ENCODE results near the gene NEIL1. TPM values are rescaled to one million over a fixed set of nuclear protein-coding genes. Genes with fewer than 3 reads are reported as not detected.

Gene NEIL1
- polyA plus RNA-seq, 1 of the 3 experiments (the other 2 are of a cell fraction) = 12.0 TPM

DNA sequence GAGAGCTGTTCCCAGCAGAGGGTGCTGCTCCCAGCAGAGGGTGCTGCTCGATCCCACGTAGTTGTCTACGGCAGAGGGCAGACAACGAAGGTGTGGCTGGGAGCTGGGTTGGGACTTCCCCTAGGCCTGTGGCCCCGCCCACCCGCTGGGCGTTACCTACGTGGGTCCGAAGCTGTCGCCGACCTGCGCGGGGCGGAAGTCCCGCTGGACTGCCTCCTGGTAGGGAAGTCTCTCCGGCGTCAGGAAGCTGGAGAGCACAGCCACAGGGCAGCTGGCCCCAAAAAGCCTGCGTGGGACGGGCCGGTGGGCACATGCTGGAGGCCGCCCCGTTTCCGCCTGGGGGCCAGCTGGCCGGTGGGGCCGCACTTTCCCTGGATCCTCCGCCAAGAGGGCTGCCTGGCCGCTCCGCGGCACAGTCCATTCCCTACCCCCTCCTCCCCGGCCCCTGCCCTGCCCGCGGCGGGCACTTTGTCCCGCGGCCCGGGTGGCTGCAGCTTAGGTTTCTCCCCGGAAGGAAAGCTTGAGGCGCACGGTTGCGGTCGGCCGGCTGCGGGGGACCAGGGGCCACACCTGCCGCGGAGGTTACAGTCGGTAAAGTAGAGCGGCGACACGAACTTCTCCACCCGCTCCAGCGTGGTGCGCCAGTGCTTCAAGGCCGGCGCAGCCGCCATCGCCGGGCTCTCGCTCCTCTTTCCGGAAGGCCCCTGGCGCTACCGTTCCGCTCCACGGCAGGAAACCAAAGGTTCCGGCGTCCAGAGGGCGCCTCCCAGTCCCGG is 21.3 kb downstream of the NEIL1 start, which contains the start of gene MAN2C1 (continued):
- no peak for TF ChIP-seq USF2 (IDR thresholded peaks at IDR 0.05; ENCODE audit: borderline replicate concordance, low read depth, low read length)
- peak; percentile 99 for TF ChIP-seq TAF1 (IDR thresholded peaks at IDR 0.05; ENCODE audit: borderline replicate concordance, low read depth, low read length)
- peak; percentile 47; the same call in 1 of the 2 replicates for TF ChIP-seq TEAD4 (IDR thresholded peaks at IDR 0.05; ENCODE audit: borderline replicate concordance, insufficient read depth)
- TF ChIP-seq GATA2 (CRISPR knock-in tag; IDR thresholded peaks at IDR 0.05) = no peak
- peak; percentile 74 for TF ChIP-seq SMC3 (IDR thresholded peaks at IDR 0.05; ENCODE audit: low read depth, low read length)
- peak; percentile 68 for TF ChIP-seq POLR2AphosphoS5 (IDR thresholded peaks at IDR 0.05; ENCODE audit: low read depth, low read length)
- TF ChIP-seq, protein P1, sequence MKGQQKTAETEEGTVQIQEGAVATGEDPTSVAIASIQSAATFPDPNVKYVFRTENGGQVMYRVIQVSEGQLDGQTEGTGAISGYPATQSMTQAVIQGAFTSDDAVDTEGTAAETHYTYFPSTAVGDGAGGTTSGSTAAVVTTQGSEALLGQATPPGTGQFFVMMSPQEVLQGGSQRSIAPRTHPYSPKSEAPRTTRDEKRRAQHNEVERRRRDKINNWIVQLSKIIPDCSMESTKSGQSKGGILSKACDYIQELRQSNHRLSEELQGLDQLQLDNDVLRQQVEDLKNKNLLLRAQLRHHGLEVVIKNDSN (IDR thresholded peaks at IDR 0.05; ENCODE audit: borderline replicate concordance, low read depth) = peak; percentile 44
- TF ChIP-seq MAX (IDR thresholded peaks at IDR 0.05; ENCODE audit: low read depth) = peak; percentile 69
- no peak for TF ChIP-seq FOSL2 (IDR thresholded peaks at IDR 0.05; ENCODE audit: borderline replicate concordance, low read depth)
- TF ChIP-seq EZH2phosphoT487 (IDR thresholded peaks at IDR 0.05; ENCODE audit: borderline replicate concordance, low read depth) = no peak
- TF ChIP-seq YY1 (IDR thresholded peaks at IDR 0.05; ENCODE audit: low read depth) = peak; percentile 89
- peak; percentile 37 for TF ChIP-seq TCF12 (IDR thresholded peaks at IDR 0.05)
- no peak for TF ChIP-seq JUND (IDR thresholded peaks at IDR 0.05)

DNA sequence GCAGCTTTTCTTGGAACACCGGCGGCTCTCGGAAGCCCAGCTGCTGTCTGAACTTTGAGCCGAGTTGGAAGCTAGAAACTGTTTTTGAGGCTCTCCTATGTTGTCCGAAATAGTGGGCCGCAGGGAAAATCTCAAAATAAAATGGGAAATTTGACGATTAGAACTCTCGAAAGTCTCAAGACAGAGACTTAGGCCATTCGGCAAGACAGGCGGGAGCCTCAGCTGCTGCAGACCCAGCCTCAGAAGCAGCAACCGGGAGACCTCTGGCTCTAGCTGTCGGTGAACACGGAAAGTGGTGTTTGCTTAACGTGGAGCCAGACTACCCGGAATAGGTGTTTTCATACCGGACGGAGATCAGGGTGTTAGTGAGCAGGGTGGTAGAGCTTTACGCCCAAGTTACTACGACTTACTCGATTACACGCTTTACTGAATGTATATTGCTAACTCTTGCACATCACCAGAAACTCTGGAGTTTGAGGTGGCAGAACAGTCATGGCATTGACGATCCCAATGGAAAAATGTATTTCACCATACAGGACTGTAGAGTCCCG is 21.9 kb downstream of the NEIL1 start:
- 11% methylated on average over 20 of the region's 23 CpGs for whole genome bisulfite sequencing (ENCODE audit: low lambda C conversion rate)
- Histone ChIP-seq H4K20me1 (ENCODE audit: insufficient read depth) (no peaks in the 10 kb centered on the region; the same call in 1 of the 2 replicates), H3F3A (replicated peaks; ENCODE audit: insufficient read depth) (peaks cover 10% of the 10 kb centered on the region), H3K4me2 (peak overlapping the region; percentile 92), H3K36me3 (replicated peaks in 1 of 2; ENCODE audit: control insufficient read depth in 1 of 2, insufficient read depth in 2 of 2, low read length in 1 of 2) (peaks cover 48 to 62% of the 10 kb centered on the region in 2 experiments), H3K79me2 (ENCODE audit: insufficient read depth) (peaks cover 46% of the 10 kb centered on the region), H2AFZ (ENCODE audit: low read depth) (peak overlapping the region; percentile 74; the same call in 1 of the 2 replicates), H3K9me3 (no peaks in the 10 kb centered on the region), H3K27ac (ENCODE audit: low read depth in 2 of 2, low read length in 1 of 2) (peak overlapping the region; percentile 90 to 92), H3K9ac (peak overlapping the region; percentile 96), H3K27me3 (ENCODE audit: insufficient read depth) (no peaks in the 10 kb centered on the region), H3K9me2 (no peaks in the 10 kb centered on the region), H3K4me1 (ENCODE audit: control insufficient read depth in 1 of 2, insufficient read depth in 2 of 2, low read depth in 1 of 2, low read length in 1 of 2) (peaks cover 5 to 16% of the 10 kb centered on the region in 2 experiments; a peak in 3 of 4 replicates), H3K4me3 (ENCODE audit: low read depth in 2 of 2, low read length in 1 of 2) (peak overlapping the region; percentile 73 to 92)
- ChIA-PET CTCF (interaction anchor here (1.0 to 3.5 kb wide), 19 partner anchors 10 to 333 kb away, joined by 3 to 29 read pairs (median 8); partner anchors contain the start of genes IMP3, NEIL1, PTPN9 and SIN3A), POLR2A (interaction anchor here (0.6 to 2.5 kb wide), 13 partner anchors 9 to 363 kb away, joined by 3 to 21 read pairs (median 6); partner anchors contain the start of genes COMMD4, IMP3, SIN3A and SNUPN)
- TF ChIP-seq, protein P2, sequence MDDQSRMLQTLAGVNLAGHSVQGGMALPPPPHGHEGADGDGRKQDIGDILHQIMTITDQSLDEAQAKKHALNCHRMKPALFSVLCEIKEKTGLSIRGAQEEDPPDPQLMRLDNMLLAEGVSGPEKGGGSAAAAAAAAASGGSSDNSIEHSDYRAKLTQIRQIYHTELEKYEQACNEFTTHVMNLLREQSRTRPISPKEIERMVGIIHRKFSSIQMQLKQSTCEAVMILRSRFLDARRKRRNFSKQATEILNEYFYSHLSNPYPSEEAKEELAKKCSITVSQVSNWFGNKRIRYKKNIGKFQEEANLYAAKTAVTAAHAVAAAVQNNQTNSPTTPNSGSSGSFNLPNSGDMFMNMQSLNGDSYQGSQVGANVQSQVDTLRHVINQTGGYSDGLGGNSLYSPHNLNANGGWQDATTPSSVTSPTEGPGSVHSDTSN (IDR thresholded peaks at IDR 0.05) = no peak
- TF ChIP-seq JUND (IDR thresholded peaks at IDR 0.05) (0 out of 2 replicates have a peak, but pooled peaks have one; percentile 39), SMC3 (IDR thresholded peaks at IDR 0.05; ENCODE audit: low read depth, low read length) (no peak), MXI1 (IDR thresholded peaks at IDR 0.05; ENCODE audit: low read depth, low read length) (peak; percentile 10)
- DNase-seq = peak; percentile 30
